HG03565 (cell line): ENCODE results near the gene DGKG.

Experiments
- ATAC-seq: cut with Tn5 transposase; IDR thresholded peaks from one replicate; pipeline ENCODE4 v1.9.1; 2021; ENCODE audit warnings: mild to moderate bottlenecking, moderate library complexity; ENCODE audit not compliant: unreplicated experiment

DGKG gene

DNA sequence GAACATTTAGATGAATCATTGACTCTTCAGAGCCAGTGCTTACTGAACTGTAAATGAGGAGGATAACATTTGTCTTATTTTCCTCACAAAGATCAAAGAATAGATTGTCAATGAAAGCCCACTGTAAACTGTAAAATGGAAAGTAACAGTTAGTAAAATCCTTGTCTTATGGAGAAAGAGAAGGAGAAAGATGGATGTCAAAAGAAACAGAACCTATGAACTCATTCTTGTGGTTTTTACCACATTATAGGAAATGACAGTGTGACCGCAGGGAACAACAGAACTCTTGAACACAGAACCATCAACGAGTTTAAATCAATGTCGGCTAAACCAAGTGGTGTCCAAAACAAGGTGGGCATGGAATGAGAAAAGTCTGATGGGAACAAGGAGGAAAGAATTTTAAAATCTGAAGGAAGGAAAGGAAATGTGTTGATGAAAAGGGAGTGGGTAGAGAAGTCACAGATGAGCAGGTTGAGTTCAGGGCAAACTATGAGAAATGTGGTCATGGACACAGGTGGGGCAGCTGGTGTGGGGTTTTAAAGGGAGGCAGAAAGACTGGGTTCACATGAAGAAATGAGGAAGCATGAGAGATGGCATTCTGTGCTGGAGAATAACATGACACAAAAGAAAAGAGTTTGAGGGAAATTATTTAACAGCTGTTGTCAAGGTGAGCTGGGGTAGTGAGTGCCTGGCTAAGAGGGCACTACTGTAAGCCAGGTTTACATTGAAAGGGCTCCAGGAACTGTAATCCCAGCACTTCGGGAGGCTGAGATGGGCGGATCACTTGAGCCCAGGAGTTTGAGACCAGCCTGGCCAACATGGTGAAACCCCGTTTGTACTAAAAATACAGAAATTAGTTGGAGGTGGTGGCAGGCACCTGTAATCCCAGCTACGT, 210.7 kb downstream of the DGKG start:
- no peak for ATAC-seq

DNA sequence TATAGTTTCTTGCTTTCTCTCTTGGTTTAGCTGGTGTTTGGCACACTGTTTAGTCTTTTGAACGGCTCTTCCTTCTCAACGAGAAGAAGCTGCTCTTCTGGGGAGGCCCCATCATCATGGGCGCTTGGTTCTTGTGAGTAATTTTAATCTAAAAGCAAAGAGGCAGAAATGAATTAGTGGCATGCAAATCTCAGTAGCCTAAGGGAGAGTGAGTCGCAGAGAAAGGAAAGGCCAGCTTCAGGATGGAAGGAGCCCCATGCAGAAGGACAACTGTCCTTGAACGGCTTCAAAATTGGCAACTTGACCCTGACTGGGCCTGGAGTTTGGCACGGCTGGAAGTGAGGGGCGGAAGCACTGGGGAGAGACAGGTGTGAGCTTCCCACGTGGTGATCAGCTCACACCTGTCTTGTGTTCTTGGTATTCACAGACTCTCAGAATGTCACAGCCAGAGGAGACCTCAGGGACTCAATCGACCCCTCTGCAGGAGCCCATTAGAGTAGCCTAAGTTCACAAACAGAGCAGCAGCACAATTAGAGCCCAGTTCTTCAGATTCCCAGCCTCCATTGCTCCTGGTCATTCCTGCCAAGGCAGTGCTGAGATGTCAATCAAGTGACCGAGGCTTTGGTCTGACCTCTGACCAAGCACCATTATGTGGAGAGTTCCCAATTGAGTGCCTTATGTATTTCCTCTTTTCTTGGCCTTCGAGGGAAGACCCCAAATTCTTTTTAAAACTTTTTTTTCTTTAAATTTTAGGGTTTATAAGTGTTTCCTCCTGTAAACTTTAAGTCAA, 211.8 kb downstream of the DGKG start:
- no peak for ATAC-seq

DNA sequence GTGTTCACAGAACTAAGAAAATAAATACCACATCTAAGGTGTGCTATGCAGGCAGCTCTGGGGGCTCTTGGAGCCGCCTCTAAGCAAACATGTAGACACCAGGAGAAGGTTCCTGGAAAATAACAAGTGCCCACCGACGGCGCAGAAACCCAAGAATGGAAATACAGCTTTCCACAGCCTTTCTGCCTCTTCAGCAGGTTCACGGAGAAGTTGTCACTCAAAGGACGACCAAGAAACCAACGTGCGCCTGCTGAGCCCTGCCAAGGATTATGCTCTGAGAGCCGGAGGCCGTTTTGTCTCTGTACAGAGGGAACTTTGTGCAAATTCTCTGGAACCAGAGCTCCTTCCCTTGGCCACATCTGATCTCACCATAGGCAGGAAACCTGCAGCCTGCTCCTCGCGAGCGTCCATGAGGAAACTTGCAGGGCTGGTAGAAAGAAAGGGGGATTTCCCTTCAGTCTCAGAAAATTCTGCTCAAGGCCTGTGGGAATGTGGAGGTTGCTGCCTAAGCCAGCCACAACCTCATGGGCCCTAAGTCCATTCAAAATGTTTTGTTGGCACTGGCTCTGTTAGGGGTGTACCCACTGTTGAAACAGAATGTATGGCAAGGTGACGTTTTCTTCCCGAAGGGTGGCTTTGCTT, 212.6 kb downstream of the DGKG start:
- ATAC-seq: no peak

DNA sequence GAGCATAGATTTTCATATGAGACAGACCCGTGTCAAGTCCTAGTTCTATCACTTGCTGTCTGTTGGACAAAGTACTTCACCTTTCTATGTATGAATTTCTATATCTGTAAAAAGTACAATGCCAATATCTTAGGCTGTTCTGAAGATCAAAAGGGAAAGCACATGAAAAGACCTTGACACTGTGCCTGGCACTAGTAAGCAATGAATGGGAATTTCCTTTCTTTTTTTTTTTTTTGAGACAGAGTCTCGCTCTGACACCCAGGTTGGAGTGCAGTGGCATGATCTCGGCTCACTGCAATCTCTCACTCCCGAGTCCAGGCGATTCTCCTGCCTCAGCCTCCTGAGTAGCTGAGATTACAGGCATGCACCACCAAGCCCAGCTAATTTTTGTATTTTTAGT, 217.8 kb downstream of the DGKG start:
- no peak for ATAC-seq

DNA sequence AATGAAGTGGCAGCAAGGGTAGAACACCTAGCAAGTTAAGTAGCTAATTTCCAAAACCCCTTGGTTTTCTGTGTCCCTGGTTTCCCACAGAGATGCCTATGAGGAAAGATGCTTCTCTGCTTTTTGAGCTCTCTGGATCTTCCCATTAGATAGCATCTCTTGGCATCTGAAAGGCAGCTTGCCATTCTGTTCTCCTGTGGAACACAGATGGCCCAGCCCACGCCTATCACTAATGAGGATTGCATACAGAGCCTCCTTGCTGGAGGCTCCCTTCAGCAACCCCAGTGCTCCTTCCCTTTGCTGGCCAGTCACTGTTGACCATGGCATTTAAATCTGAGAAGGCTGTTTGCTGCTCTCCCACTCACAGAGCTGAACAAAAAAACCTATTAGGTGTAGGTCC, 218.8 kb downstream of the DGKG start:
- no peak for ATAC-seq

DNA sequence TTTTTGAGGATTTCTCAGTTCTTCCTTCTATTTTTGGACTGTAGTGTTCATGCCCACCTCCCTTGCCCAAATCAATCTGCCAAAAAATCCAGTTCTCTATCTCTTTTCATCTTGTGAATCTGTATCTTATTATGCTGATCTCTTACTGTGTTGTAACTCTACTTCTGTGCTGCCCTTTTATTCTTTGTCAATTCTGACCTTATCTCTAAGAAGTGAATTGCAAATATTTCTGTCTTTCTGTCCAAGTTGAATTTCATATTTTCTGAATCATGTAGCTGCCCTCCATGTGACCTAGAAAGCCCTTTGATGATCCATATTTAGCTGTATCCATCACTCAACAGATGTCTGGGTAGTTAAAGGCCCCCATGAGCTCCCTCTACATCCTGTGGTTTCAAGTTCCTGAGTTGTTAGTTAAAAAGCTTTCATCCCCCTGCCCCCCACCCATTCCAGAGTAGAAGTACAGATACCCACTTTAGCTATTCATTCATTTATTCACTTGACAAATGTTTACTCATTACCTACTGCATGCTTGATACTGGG, 219.6 kb downstream of the DGKG start:
- ATAC-seq: no peak

DNA sequence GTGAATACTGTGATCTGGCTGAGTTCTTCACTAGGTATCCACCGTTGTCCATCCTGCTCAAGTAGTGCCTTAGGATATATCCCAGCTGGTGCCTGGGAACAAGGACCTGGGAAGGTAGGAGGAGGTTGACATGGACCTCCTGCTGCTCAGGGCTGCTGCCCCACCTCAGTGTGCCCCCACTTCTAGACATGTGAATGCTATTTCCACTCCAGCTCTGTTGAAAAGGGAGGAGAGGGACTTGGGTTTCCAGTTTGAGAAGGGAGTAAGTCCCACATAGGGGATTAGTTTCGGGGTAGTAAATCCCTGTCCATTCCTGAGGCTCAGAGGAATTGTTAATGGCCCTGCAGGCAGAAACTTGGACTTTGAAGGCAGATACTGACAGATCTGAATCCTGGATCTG, 220.2 kb downstream of the DGKG start:
- ATAC-seq: no peak

DNA sequence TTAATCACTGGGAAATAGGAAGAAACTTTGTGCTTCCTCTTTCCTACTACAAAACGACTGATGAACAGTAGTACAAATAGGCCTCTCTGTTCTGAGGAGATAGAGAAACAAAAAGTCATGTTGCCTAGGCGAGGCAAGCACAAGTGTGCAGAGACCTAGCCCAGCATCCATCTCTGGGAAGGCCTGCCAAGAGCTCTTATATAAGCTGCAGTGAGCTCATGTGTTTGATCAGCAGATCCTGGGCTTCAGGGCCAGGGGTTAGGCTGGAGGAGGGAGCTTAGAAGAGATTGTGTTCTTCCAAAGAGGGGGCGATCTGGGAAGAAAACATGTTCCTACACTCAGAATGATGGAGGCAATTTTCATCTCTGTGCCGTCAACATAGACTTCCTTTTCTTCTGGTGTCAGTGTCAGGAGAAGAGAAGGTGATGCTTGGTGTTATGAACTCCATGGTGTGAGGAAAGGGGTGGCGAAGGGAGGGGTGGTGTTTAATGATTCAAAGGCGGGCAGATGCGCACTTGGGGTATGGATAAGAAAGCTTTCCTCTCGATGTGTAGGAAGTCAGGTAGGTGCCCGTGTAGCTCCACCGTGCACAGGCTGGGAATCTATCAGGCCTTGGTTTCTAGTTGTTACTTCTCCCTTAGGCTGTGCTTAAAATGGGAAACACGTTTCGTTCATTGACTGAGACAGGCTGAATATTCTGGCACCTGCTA, 223.6 kb downstream of the DGKG start:
- ATAC-seq: no peak

DNA sequence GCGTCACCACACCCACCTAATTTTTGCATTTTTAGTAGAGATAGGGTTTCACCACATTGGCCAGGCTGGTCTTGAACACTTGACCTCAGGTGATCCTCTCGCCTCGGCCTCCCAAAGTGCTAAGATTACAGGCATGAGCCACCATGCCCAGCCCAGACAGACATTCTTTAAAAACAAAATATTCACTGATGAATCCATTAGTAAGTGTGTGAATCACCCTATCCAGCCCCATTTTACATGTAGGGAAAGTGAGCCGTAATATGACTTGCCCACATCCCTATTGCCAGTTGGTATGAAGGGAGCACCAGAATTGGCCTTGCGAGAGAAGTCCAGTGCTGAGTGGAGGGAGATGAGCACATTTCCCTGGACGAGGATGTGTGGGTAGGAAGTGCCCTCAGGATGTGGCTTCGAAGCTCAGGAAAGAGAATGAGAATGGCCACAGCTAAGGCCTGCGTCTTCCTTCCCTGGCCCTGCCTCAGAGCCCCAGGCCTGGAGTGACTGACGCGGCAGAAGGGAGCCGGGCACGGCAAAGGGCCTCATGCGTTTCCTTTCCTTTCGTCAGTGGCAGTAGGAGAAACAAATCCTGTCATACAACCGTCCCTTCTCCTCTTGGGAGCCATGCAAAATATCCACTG, 224.9 kb downstream of the DGKG start:
- ATAC-seq: no peak

DNA sequence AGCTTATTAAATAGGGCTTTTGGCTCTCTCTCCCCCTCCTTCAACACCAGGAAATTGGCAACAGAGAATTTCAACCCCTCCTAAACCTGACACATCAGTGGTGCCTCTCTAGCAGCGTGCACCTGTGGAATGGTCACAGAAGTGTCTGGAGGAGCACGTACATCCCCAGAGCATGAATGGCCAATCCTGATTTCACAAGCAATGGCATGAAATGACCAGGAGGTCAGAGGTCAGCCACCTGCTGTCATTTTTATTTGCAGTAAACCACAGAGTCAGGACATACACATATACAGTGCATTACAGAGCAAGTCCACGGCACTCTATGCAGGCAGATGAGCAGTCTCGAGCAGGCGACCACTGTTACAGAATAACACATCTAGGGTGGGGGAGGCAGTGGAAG, 228.1 kb downstream of the DGKG start:
- ATAC-seq: no peak

DNA sequence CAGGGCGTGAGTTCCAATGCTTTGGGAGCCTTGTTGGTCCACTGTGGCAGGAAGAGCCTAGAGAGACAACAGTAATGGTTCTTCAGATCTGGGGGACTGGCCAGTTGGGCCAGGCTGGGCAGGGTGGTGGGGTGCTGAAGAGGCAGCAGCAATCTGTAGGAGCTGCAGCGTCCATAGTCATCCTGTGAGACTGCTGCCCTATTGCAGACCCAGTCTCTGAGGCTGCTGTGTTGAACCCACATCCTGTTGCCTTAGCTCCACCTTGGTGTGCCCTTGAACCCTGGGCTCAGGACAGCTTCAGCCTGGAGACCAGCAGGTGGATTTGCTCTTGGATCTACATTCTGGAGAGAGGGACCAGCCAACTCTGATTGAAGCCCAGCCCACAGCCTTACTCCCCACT, 229.5 kb downstream of the DGKG start:
- ATAC-seq: no peak

DNA sequence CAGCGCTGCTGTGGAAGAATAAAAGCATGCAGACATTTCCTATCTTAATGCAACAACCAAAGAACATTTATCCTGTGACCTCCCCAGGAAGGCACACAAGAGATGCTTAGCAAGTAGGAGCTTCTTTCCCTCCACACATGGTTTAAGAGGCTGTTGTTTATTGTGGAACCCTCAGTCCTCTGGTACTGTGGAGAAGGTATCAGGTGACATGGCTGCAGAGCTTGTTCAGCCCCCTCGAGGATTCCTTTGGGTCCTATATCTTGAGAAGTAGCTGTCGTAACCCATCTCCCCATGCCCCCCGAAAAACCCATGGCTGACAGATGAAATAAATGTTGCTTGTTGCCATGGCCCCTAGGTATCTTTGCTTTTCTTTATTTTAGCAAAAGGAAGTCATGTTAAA, 232.8 kb downstream of the DGKG start:
- ATAC-seq: no peak

DNA sequence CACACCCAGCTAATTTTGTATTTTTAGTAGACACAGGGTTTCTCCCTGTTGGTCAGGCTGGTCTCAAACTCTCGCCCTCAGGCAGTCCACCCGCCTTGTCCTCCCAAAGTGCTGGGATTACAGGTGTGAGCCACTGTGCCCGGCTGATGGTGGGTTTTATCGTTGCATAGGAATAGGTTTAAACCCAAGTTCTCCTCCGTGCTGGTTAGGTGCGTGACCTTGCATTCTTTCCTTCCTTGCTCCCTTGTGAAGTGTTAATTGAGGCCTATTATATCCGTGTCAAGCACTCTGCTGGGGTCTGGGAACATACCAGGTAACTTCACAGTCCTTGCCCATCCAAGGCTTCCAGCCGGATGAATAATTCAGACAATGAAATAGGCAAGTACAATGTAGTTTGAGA, 233.9 kb downstream of the DGKG start:
- ATAC-seq: no peak

DNA sequence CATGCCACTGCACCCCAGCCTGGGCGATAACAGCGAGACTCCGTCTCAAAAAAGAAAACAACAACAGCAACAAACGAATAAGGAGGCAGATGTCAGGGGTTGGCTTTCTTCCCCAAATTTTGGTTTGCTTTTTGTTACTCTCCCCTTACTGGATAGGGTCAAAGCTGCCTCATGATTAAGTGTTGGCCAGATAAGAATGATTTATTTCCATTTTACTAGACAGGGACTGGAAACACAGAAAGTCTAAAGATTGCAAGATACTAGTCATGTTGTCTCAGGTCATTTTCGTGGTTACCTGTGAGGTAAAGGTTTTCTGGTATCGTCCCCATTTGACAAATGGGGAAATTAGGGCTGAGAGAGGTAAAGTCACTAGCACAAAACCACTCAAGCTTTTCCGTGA, 234.6 kb downstream of the DGKG start:
- no peak for ATAC-seq

DNA sequence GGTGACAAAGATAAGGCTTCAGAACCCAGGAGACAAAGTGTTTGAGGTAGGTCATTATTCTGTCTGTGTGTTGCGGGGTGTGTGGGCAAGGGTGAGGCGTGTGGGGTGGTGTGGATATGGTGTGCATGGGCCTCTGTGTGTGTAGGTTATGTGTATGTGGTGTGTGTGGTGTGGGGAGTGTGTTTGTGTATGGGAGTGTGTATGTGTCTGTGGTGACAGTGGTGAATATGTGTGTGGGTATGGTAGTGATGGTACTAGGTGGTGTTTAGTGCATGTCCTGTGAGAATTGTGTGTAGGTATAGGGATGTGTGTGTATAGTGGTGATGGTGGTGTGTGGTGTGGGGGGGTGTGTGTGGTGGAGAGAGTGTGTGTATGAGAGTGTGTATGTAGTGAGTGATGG, 236.9 kb downstream of the DGKG start:
- ATAC-seq: no peak

DNA sequence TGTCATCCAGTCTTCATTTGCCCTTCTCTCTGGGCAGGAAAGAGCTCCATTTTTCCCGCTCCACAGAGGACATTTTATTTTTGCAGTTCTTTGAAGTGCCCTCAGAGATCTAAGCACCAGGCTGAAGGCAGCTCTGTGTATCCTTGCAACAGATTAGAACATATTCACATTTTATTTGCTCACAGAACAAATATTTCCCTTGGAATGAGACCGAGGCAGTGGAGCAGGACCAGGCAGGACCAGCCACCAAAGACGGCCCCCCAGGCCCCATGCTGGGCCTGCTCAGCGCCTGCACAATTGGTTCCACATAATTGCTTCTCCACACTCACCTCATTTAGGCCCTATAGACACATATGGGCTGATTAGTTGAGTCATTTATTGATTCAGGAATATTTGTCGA, 237.4 kb downstream of the DGKG start:
- ATAC-seq: no peak

DNA sequence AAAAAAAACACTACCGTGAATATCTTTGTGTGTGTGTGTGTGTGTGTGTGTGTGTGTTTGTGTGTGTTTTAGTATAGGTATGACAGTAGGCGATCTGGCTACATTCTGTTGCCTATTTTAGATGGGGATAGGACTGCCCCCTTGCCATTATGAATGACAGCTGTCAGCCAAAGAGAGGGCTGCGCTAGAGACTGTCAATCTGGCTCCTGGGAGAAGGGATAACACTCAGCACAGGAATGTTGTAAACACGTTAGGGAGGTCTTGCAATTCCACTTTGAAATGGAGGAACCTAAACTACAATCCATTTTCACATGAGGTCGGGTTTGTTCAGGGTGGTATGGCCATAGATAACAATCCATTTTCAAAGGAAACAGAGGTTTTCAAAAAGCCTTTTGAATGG, 239.0 kb downstream of the DGKG start:
- no peak for ATAC-seq

DNA sequence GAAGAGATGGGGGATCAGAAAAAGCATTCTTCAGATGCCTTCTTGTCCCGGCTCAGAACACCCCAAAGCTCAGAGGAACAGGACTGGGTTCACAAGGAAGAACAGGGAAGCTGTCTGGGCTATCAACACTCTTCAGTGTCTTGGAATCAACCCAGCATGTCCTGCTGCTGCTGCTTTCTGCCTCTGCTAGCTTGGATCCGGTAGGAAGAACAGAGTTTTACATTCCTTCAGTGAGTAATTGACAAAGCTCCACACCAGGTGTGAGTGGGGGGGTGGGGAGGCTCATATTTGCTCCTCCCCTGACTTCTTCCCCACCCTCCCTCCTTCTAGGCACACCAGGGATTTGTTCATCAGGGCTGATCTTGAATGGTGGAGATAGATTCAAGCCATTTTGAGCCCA, 240.1 kb downstream of the DGKG start:
- ATAC-seq: no peak

DNA sequence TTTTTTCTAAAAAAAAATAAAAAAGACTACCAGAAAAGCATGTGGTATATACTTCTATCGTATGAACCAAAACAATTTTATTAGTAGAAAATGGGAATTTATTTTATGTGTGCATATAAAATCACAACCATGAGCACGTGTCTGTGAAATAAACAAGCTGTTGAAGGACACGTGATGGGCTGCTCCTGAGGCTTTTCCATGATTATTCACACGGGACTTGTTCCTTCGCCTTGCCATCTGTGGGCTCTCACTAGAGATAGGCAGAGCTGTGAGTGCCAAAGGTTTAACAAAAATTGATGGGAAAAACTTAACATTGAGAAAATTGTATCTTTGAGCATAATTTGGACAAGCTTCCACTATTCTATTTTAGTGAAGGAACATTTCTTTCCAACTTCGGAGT, 240.8 kb downstream of the DGKG start:
- ATAC-seq: no peak

DNA sequence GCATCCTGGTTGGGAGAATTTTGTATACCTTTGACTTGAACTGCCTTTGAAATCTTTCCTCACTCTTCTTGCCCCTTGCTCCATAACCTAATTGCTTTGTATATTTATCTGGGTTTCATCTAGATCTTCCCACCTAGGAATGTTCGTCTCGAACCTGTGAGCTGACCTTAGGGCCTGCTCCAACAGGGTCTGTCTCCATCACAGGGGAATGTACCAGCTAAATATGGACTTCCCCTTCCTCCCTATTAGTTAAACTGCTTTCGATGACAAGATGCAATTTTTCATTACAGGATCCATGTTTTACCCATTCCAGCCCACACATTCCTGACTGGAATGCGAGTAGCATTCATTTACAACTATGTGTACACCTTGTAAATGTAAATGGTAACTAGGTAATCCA, 242.5 kb downstream of the DGKG start:
- ATAC-seq: no peak
